HEK293T (cell line): ENCODE results near the gene RASSF10.

Experiments
- CTCF ChIA-PET: fragments of 350-600 bp; formaldehyde crosslinking; extraction: SDS; loops from one replicate; lab custom pipeline; 2021; ENCODE audit warnings: antibody characterized with exemption, inconsistent platforms; lab: Yijun Ruan, JAX
- POLR2A ChIA-PET: fragments of 350-600 bp; formaldehyde crosslinking; extraction: SDS; loops from one replicate; lab custom pipeline; 2020; ENCODE audit warnings: antibody characterized with exemption, inconsistent platforms; lab: Yijun Ruan, JAX
- DNase-seq: peaks from one replicate; pipeline ENCODE4 v3.0.0; 2012; ENCODE audit warnings: mixed read lengths; ENCODE audit errors: extremely low spot score
- ARNT ChIP-seq: fragments of 450-650 bp; IDR thresholded peaks from 2 replicates; pipeline ENCODE4 v1.6.1; 2017; ENCODE audit warnings: mild to moderate bottlenecking
- ELF4 ChIP-seq: fragments of 450-650 bp; IDR thresholded peaks from 2 replicates; pipeline ENCODE4 v1.6.1; 2017; ENCODE audit warnings: antibody characterized with exemption
- HDGF ChIP-seq: fragments of 450-650 bp; IDR thresholded peaks from 2 replicates; pipeline ENCODE4 v1.6.1; 2017; ENCODE audit warnings: antibody characterized with exemption, borderline replicate concordance
- L3MBTL2 ChIP-seq: fragments of 450-650 bp; conservative IDR thresholded peaks from 2 replicates; pipeline ENCODE4 v1.6.1; 2016; ENCODE audit warnings: mild to moderate bottlenecking
- LEF1 ChIP-seq: fragments of 450-650 bp; IDR thresholded peaks from 2 replicates; pipeline ENCODE4 v1.6.1; 2017; ENCODE audit warnings: mild to moderate bottlenecking, borderline replicate concordance
- SP1 ChIP-seq: fragments of 450-650 bp; IDR thresholded peaks from 2 replicates; pipeline ENCODE4 v1.6.1; 2017
- SUZ12 ChIP-seq: fragments of 450-650 bp; IDR thresholded peaks from 2 replicates; pipeline ENCODE4 v1.6.1; 2016; ENCODE audit warnings: mild to moderate bottlenecking
- TARDBP ChIP-seq: fragments of 450-650 bp; IDR thresholded peaks from 2 replicates; pipeline ENCODE4 v1.6.1; 2016
- ZNF384 ChIP-seq: fragments of 450-650 bp; IDR thresholded peaks from 2 replicates; pipeline ENCODE4 v1.6.1; 2016

Gene RASSF10

GRCh38 chr11:13061294-13061990 lies 52.3 kb downstream of the RASSF10 start:
- TF ChIP-seq ELF4 (no peak), TARDBP (no peak), L3MBTL2 (no peak), LEF1 (no peak), SUZ12 (no peak), ARNT (no peak), SP1 (no peak), ZNF384 (no peak), HDGF (no peak)
- ChIA-PET CTCF (no interaction called here), POLR2A (interaction anchor here (0.7 kb wide), 1 partner anchor 700 kb away, joined by 3 read pairs; no protein-coding TSS in a partner anchor)
- DNase-seq: no peak
